Smooth muscle cell (in vitro differentiated cells): ENCODE measurements around the gene DAPK2. TPM values are rescaled to one million over a fixed set of nuclear protein-coding genes. Genes with fewer than 3 reads are reported as not detected.

Experiments
- DNase-seq: peaks from one replicate; lab custom pipeline; 2025; ENCODE audit not compliant: unreplicated experiment; lab: John Stamatoyannopoulos, UW
- H2AFZ ChIP-seq: fragments of 200-600 bp; sonication (generic); 2 replicates; pipeline ENCODE4 v1.6.0; 2016; ENCODE audit warnings: antibody characterized with exemption, low read depth, mild to moderate bottlenecking
- H3F3A ChIP-seq: fragments of 200-600 bp; sonication (generic); 2 replicates; pipeline ENCODE4 v1.6.0; 2017; ENCODE audit warnings: antibody characterized with exemption, low read depth
- H3K27ac ChIP-seq: fragments of 200-600 bp; sonication (generic); 2 replicates; pipeline ENCODE4 v1.5.1; 2016; ENCODE audit warnings: low read depth, mild to moderate bottlenecking
- H3K27me3 ChIP-seq: fragments of 200-600 bp; sonication (generic); 2 replicates; pipeline ENCODE4 v1.6.1; 2016; ENCODE audit warnings: low read depth, mild to moderate bottlenecking
- H3K36me3 ChIP-seq: fragments of 200-600 bp; sonication (generic); 2 replicates; pipeline ENCODE4 v1.5.1; 2016; ENCODE audit warnings: low read depth
- H3K4me1 ChIP-seq: fragments of 200-600 bp; sonication (generic); 2 replicates; pipeline ENCODE4 v1.5.1; 2016; ENCODE audit warnings: low read depth
- H3K4me2 ChIP-seq: fragments of 200-600 bp; sonication (generic); 2 replicates; pipeline ENCODE4 v1.6.0; 2016; ENCODE audit warnings: mild to moderate bottlenecking
- H3K4me3 ChIP-seq: fragments of 200-600 bp; sonication (generic); 2 replicates; pipeline ENCODE4 v1.5.1; 2016; ENCODE audit warnings: mild to moderate bottlenecking
- H3K79me2 ChIP-seq: fragments of 200-600 bp; sonication (generic); 2 replicates; pipeline ENCODE4 v1.6.0; 2016; ENCODE audit warnings: low read depth, mild to moderate bottlenecking
- H3K9ac ChIP-seq: fragments of 200-600 bp; sonication (generic); 2 replicates; pipeline ENCODE4 v1.6.0; 2016; ENCODE audit warnings: low read depth
- H3K9me3 ChIP-seq: fragments of 200-600 bp; sonication (generic); replicated peaks from 2 replicates; pipeline ENCODE4 v1.5.1; 2016; ENCODE audit warnings: low read depth
- H4K20me1 ChIP-seq: fragments of 200-600 bp; sonication (generic); 2 replicates; pipeline ENCODE4 v1.6.0; 2016; ENCODE audit warnings: low read depth
- WGBS: methylation state at CpG from one replicate; pipeline ENCODE4 v1.1.7; 2016; ENCODE audit warnings: low lambda C conversion rate; 5-methylcytosine and 5-hydroxymethylcytosine counted together
- polyA plus RNA-seq: library from polyadenylated mRNA; unstranded; fragments of >200 nt; fragmentation: Nextera tagmentation; extraction: Ambion mirVana; gene quantifications from 2 replicates; pipeline ENCODE4 v1.2.1, GENCODE V29; 2016
- total RNA-seq: library from RNA; depleted of rRNA; stranded (reverse); fragments of >200 nt; gene quantifications from 2 replicates; pipeline ENCODE4 v1.2.3, GENCODE V29; 2014
- TF ChIP-seq, protein P1 (sequence below): fragments of 200-600 bp; sonication (generic); IDR thresholded peaks from 2 replicates; pipeline ENCODE4 v1.5.1; 2017; ENCODE audit warnings: borderline replicate concordance, mild to moderate bottlenecking, antibody characterized with exemption; ENCODE audit not compliant: insufficient read depth, poor library complexity, severe bottlenecking

Gene DAPK2
- total and polyA plus RNA-seq, 2 experiments from 2014 or later: not detected

DNA sequence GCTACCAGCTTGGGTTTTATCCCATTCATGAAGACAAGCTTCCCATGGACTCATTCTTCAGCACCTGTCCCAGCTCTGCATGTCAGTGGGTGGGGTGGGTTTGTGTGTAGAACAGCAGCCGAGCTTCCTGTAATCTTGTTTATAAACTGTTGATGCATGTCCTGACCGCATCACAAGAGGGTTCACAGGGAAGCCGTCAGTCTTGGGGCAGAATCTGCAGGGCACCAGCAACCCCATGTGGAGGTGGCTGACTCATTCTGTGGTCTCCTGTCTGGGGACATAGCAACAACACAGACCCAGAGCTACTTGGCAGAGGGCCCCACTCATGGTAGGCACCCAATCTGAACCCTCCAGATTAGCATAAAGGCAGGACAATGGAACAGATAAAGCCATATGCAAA is 35.6 kb downstream of the DAPK2 start:
- Histone ChIP-seq H4K20me1 (no peaks in the 10 kb centered on the region), H3K79me2 (no peaks in the 10 kb centered on the region), H3F3A (no peaks in the 10 kb centered on the region), H3K36me3 (no peaks in the 10 kb centered on the region), H3K27ac (no peak overlapping the region), H3K4me1 (peaks cover 11% of the 10 kb centered on the region), H2AFZ (no peak overlapping the region), H3K4me3 (no peak overlapping the region), H3K27me3 (no peaks in the 10 kb centered on the region), H3K4me2 (no peak overlapping the region), H3K9me3 (no peaks in the 10 kb centered on the region), H3K9ac (no peak overlapping the region)
- WGBS: 31% methylated on average over 3 of the region's 3 CpGs
- no peak for DNase-seq
- TF ChIP-seq, protein P1, sequence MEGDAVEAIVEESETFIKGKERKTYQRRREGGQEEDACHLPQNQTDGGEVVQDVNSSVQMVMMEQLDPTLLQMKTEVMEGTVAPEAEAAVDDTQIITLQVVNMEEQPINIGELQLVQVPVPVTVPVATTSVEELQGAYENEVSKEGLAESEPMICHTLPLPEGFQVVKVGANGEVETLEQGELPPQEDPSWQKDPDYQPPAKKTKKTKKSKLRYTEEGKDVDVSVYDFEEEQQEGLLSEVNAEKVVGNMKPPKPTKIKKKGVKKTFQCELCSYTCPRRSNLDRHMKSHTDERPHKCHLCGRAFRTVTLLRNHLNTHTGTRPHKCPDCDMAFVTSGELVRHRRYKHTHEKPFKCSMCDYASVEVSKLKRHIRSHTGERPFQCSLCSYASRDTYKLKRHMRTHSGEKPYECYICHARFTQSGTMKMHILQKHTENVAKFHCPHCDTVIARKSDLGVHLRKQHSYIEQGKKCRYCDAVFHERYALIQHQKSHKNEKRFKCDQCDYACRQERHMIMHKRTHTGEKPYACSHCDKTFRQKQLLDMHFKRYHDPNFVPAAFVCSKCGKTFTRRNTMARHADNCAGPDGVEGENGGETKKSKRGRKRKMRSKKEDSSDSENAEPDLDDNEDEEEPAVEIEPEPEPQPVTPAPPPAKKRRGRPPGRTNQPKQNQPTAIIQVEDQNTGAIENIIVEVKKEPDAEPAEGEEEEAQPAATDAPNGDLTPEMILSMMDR: no peak

DNA sequence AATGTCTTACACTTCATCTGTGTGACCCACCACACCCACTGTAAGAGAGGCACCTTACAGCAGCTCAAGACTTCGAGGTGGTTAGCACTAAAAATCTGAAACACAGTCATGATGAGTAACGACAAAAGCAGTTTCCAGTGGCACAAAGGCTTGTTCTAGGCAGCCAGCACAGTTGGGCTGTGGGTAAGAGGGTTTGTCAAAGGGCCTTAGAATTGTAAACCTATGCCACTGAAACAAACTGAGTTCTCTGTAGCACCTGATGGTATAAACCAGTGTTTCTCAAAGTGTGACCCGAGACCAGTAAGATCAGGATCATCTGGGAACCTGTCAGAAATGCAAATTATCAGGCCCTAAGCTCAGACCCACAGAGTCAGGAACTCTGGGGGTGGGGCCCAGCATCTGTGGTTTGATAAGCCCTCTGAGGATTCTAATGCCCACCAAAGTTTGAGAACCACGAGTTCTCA is 36.5 kb downstream of the DAPK2 start:
- Histone ChIP-seq H3F3A (no peaks in the 10 kb centered on the region), H3K4me2 (no peak overlapping the region), H3K79me2 (no peaks in the 10 kb centered on the region), H3K36me3 (no peaks in the 10 kb centered on the region), H3K9ac (no peak overlapping the region), H3K4me3 (no peak overlapping the region), H4K20me1 (no peaks in the 10 kb centered on the region), H3K27me3 (no peaks in the 10 kb centered on the region), H3K27ac (no peak overlapping the region), H3K4me1 (peaks cover 11% of the 10 kb centered on the region), H2AFZ (no peak overlapping the region), H3K9me3 (no peaks in the 10 kb centered on the region)
- WGBS: 62% methylated on average over 4 of the region's 4 CpGs
- no peak for DNase-seq
- TF ChIP-seq, protein P1: no peak

DNA sequence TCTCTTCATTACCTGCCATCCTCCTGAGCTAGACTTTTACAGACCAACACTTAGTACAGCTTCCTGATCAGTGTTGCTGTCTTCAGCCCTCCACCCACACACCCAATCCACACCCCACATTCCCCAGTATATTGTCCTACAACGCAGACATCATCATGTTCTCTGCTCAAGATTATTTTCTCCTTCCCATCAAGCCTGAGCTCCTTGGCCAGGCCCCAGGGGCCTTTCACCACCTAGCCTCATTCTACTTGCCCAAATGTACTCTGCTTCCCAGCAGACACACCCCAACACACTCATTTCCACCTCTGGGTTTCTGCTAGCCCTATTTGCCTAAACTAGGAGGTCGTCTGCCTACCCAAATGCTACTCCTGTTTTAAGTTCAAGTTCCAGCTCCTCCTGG is 37.0 kb downstream of the DAPK2 start:
- 75% methylated on average over 2 of the region's 2 CpGs for WGBS
- Histone ChIP-seq H3K9ac (no peak overlapping the region), H3K36me3 (no peaks in the 10 kb centered on the region), H2AFZ (no peak overlapping the region), H4K20me1 (no peaks in the 10 kb centered on the region), H3K79me2 (no peaks in the 10 kb centered on the region), H3K27me3 (no peaks in the 10 kb centered on the region), H3K27ac (no peak overlapping the region), H3K4me2 (no peak overlapping the region), H3K4me3 (no peak overlapping the region), H3K4me1 (peaks cover 11% of the 10 kb centered on the region), H3F3A (no peaks in the 10 kb centered on the region), H3K9me3 (no peaks in the 10 kb centered on the region)
- TF ChIP-seq, protein P1: no peak
- no peak for DNase-seq

DNA sequence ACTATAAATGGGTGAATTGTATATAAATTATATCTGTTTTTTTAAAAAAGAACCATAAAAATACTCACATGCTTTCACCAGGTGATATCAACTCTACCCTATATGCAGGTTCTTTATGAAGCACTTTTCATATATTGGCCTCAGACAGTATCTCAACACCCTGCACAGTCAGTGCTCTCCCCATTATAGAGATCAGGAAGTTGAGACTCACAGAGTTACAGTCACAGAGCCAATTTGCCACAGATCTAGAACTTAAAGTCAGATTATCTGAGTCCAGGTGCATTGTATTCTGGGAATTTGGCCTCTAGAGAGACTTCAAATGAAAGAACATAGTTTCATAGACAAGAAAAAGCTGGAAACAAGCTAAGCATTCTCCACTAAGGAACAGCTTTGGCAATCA is 38.1 kb downstream of the DAPK2 start:
- no peak overlapping the region for H2AFZ ChIP-seq
- H3K36me3 ChIP-seq: no peaks in the 10 kb centered on the region
- no peak overlapping the region for H3K27ac ChIP-seq
- H3K9ac ChIP-seq: no peak overlapping the region
- H3F3A ChIP-seq: no peaks in the 10 kb centered on the region
- H3K4me2 ChIP-seq: no peak overlapping the region
- no peaks in the 10 kb centered on the region for H3K27me3 ChIP-seq
- no peak overlapping the region for H3K4me3 ChIP-seq
- no peak for DNase-seq
- no peaks in the 10 kb centered on the region for H3K9me3 ChIP-seq
- H3K79me2 ChIP-seq: no peaks in the 10 kb centered on the region
- H4K20me1 ChIP-seq: no peaks in the 10 kb centered on the region
- peaks cover 6% of the 10 kb centered on the region for H3K4me1 ChIP-seq
- TF ChIP-seq, protein P1: no peak
